ENCODE results near the gene CABLES1.

- TF ChIP-seq, protein P1, sequence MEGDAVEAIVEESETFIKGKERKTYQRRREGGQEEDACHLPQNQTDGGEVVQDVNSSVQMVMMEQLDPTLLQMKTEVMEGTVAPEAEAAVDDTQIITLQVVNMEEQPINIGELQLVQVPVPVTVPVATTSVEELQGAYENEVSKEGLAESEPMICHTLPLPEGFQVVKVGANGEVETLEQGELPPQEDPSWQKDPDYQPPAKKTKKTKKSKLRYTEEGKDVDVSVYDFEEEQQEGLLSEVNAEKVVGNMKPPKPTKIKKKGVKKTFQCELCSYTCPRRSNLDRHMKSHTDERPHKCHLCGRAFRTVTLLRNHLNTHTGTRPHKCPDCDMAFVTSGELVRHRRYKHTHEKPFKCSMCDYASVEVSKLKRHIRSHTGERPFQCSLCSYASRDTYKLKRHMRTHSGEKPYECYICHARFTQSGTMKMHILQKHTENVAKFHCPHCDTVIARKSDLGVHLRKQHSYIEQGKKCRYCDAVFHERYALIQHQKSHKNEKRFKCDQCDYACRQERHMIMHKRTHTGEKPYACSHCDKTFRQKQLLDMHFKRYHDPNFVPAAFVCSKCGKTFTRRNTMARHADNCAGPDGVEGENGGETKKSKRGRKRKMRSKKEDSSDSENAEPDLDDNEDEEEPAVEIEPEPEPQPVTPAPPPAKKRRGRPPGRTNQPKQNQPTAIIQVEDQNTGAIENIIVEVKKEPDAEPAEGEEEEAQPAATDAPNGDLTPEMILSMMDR (IDR thresholded peaks at IDR 0.05; ENCODE audit: poor library complexity), result no peak
- no peak for TF ChIP-seq EZH2 (IDR thresholded peaks at IDR 0.05; ENCODE audit: borderline replicate concordance)
Measured at GRCh38 chr18:23244401-23244800, 109.1 kb downstream of the CABLES1 start.
